Peyer's patch (tissue), 4 donors: ENCODE data around the gene CASKIN1.

Experiments
- POLR2A ChIP-seq, 2 donors: fragments of 450-650 bp; IDR thresholded peaks; one replicate each; pipeline ENCODE4 v1.5.1; 2017; ENCODE audit warnings: antibody characterized with exemption in 2 of 2, mild to moderate bottlenecking in 2 of 2, moderate library complexity in 2 of 2
- TF ChIP-seq, protein P1 (sequence below), 6 experiments: fragments of 450-650 bp in 4 of 6; fragments of 200-600 bp in 2 of 6; sonication (generic) in 1 of 6; IDR thresholded peaks; one replicate each; pipeline ENCODE4 v1.5.1; 2017 to 2019; ENCODE audit warnings: antibody characterized with exemption in 6 of 6, mild to moderate bottlenecking in 3 of 6, moderate library complexity in 1 of 6

DNA sequence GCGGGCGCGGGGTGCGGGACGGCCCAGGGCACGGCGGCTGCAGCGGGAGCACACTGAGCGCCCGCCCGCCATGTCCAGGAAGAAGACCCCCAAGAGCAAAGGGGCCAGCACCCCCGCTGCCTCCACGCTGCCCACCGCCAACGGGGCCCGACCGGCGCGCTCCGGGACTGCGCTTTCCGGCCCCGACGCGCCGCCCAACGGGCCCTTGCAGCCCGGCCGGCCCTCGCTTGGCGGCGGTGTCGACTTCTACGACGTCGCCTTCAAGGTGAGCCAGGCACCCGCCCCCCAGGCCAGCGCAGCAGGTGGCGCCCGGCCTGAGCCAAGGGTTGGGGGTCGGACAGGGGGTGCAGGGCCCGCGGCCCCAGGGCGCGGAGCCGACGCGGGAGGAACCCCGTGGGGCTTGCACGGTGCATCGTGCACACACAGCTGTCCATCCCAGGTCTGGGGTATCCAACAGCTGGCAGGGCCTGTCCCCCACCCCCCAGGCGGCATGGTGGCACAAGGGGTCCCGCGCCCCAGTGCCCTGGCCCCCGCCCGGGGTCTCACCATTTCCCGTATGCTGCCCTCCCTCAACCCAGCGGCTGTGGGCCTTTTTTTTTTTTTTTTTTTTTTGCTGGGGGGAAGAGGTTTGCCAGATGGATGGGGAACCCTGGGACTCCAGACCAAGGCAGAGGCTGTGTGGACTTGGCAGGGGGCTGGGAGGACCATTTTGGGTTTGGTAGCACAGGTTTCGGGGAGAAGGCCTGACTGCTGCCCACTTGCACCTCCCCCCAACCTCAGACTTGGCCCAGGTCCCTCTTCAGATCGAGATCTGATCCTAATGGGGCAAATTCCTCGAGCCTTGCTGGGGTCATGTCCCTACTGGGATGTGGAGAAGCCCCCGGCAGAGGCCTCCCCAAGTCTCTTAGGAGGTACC, 47.4 kb downstream of the CASKIN1 start:
- TF ChIP-seq POLR2A (IDR thresholded peaks at IDR 0.05) = no peak
- TF ChIP-seq, protein P1, sequence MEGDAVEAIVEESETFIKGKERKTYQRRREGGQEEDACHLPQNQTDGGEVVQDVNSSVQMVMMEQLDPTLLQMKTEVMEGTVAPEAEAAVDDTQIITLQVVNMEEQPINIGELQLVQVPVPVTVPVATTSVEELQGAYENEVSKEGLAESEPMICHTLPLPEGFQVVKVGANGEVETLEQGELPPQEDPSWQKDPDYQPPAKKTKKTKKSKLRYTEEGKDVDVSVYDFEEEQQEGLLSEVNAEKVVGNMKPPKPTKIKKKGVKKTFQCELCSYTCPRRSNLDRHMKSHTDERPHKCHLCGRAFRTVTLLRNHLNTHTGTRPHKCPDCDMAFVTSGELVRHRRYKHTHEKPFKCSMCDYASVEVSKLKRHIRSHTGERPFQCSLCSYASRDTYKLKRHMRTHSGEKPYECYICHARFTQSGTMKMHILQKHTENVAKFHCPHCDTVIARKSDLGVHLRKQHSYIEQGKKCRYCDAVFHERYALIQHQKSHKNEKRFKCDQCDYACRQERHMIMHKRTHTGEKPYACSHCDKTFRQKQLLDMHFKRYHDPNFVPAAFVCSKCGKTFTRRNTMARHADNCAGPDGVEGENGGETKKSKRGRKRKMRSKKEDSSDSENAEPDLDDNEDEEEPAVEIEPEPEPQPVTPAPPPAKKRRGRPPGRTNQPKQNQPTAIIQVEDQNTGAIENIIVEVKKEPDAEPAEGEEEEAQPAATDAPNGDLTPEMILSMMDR (IDR thresholded peaks at IDR 0.05) = peak in 3 of 6 experiments; percentile 33 to 36 (median 36)
